ENCODE data around the gene SH3RF3. TPM values are rescaled to one million over a fixed set of nuclear protein-coding genes. Genes with fewer than 3 reads are reported as not detected.

Gene SH3RF3
- total and polyA plus RNA-seq, 2 of the 13 experiments (the other 11 are each of a cell fraction or from before 2014, with no cell fraction given): 0.04 TPM; not detected in 1

DNA sequence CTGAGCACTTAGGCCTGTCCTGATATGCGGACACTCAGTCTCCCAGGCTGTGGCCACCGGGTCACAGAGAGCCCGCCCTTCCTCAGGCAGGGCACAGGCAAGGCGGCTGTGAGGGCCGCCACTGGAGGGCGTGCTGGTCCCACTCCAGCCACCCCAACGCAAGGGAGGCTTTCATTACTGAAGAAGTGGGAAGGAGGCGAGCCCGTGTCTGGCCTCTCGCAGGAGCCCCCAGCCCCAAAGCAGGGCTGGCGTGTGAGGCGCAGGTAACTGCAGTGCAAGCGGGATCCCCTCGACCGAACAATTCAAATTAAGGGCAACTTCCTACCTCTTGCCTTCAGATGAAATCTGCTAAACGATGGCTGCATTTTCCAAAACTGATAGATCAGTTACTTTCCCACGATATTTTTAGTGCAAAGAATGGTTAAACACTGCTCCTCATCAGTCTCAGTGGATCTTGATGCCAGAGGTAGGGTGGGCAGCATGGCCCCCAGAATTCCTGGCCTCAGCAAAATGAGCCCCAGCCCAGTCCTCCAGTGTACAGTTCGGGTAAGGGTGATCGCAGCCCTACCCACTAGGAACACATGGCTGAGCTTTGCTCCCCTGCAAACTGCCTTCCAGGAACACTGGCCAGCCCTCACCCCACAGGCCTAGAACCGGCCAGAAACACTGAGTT is 387.6 kb downstream of the SH3RF3 start (continued):
- TF ChIP-seq, protein P1, sequence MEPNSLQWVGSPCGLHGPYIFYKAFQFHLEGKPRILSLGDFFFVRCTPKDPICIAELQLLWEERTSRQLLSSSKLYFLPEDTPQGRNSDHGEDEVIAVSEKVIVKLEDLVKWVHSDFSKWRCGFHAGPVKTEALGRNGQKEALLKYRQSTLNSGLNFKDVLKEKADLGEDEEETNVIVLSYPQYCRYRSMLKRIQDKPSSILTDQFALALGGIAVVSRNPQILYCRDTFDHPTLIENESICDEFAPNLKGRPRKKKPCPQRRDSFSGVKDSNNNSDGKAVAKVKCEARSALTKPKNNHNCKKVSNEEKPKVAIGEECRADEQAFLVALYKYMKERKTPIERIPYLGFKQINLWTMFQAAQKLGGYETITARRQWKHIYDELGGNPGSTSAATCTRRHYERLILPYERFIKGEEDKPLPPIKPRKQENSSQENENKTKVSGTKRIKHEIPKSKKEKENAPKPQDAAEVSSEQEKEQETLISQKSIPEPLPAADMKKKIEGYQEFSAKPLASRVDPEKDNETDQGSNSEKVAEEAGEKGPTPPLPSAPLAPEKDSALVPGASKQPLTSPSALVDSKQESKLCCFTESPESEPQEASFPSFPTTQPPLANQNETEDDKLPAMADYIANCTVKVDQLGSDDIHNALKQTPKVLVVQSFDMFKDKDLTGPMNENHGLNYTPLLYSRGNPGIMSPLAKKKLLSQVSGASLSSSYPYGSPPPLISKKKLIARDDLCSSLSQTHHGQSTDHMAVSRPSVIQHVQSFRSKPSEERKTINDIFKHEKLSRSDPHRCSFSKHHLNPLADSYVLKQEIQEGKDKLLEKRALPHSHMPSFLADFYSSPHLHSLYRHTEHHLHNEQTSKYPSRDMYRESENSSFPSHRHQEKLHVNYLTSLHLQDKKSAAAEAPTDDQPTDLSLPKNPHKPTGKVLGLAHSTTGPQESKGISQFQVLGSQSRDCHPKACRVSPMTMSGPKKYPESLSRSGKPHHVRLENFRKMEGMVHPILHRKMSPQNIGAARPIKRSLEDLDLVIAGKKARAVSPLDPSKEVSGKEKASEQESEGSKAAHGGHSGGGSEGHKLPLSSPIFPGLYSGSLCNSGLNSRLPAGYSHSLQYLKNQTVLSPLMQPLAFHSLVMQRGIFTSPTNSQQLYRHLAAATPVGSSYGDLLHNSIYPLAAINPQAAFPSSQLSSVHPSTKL (CRISPR knock-in tag; IDR thresholded peaks at IDR 0.05): no peak
- peak; percentile 15; the same call in 1 of the 2 replicates for TF ChIP-seq ZNF354B (CRISPR knock-in tag; IDR thresholded peaks at IDR 0.05)
- TF ChIP-seq, protein P2, sequence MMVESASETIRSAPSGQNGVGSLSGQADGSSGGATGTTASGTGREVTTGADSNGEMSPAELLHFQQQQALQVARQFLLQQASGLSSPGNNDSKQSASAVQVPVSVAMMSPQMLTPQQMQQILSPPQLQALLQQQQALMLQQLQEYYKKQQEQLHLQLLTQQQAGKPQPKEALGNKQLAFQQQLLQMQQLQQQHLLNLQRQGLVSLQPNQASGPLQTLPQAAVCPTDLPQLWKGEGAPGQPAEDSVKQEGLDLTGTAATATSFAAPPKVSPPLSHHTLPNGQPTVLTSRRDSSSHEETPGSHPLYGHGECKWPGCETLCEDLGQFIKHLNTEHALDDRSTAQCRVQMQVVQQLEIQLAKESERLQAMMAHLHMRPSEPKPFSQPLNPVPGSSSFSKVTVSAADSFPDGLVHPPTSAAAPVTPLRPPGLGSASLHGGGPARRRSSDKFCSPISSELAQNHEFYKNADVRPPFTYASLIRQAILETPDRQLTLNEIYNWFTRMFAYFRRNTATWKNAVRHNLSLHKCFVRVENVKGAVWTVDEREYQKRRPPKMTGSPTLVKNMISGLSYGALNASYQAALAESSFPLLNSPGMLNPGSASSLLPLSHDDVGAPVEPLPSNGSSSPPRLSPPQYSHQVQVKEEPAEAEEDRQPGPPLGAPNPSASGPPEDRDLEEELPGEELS (CRISPR knock-in tag; IDR thresholded peaks at IDR 0.05): no peak; the same call in 1 of the 2 replicates
- TF ChIP-seq SKI (IDR thresholded peaks at IDR 0.05; ENCODE audit: partially characterized antibody): no peak
- TF ChIP-seq SAP130 (CRISPR knock-in tag; IDR thresholded peaks at IDR 0.05; ENCODE audit: low read depth): peak; percentile 41
- TF ChIP-seq, protein P3, sequence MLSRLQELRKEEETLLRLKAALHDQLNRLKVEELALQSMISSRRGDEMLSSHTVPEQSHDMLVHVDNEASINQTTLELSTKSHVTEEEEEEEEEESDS (CRISPR knock-in tag; IDR thresholded peaks at IDR 0.05; ENCODE audit: borderline replicate concordance): 0 out of 2 replicates have a peak, but pooled peaks have one; percentile 9
- 0 out of 2 replicates have a peak, but pooled peaks have one; percentile 42 for TF ChIP-seq JUN (CRISPR knock-in tag; IDR thresholded peaks at IDR 0.05)
- TF ChIP-seq, protein P4, sequence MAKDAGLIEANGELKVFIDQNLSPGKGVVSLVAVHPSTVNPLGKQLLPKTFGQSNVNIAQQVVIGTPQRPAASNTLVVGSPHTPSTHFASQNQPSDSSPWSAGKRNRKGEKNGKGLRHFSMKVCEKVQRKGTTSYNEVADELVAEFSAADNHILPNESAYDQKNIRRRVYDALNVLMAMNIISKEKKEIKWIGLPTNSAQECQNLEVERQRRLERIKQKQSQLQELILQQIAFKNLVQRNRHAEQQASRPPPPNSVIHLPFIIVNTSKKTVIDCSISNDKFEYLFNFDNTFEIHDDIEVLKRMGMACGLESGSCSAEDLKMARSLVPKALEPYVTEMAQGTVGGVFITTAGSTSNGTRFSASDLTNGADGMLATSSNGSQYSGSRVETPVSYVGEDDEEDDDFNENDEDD (CRISPR knock-in tag; IDR thresholded peaks at IDR 0.05; ENCODE audit: borderline replicate concordance): peak; percentile 52; the same call in 1 of the 2 replicates
- no peak for TF ChIP-seq TOE1 (CRISPR knock-in tag; IDR thresholded peaks at IDR 0.05)
- no peak for TF ChIP-seq RARA (CRISPR knock-in tag; IDR thresholded peaks at IDR 0.05)
- TF ChIP-seq IRX3 (CRISPR knock-in tag; IDR thresholded peaks at IDR 0.05; ENCODE audit: borderline replicate concordance, low read depth): 0 out of 2 replicates have a peak, but pooled peaks have one; percentile 2
- no peak for TF ChIP-seq CREM (IDR thresholded peaks at IDR 0.05)
- no peak for TF ChIP-seq CREM (CRISPR knock-in tag; IDR thresholded peaks at IDR 0.05)
- no peak for TF ChIP-seq ZNF496 (CRISPR knock-in tag; IDR thresholded peaks at IDR 0.05; ENCODE audit: insufficient replicate concordance)
- TF ChIP-seq FIP1L1 (IDR thresholded peaks at IDR 0.05; ENCODE audit: borderline replicate concordance, insufficient read depth, low read depth, low read length): no peak
- TF ChIP-seq RARG (CRISPR knock-in tag; IDR thresholded peaks at IDR 0.05; ENCODE audit: low read depth): no peak
- TF ChIP-seq ZFP90 (CRISPR knock-in tag; IDR thresholded peaks at IDR 0.05; ENCODE audit: borderline replicate concordance): 0 out of 2 replicates have a peak, but pooled peaks have one; percentile 25
- no peak for TF ChIP-seq NONO (IDR thresholded peaks at IDR 0.05)
- TF ChIP-seq NONO (CRISPR knock-in tag; conservative IDR thresholded peaks at IDR 0.05): peak; percentile 87; the same call in 1 of the 2 replicates
- no peak for TF ChIP-seq CHCHD3 (CRISPR knock-in tag; IDR thresholded peaks at IDR 0.05)
- TF ChIP-seq ZNF713 (CRISPR knock-in tag; IDR thresholded peaks at IDR 0.05): 0 out of 2 replicates have a peak, but pooled peaks have one; percentile 49
- TF ChIP-seq GABPB1 (CRISPR knock-in tag; IDR thresholded peaks at IDR 0.05): peak; percentile 62; the same call in 1 of the 2 replicates
